Neural progenitor cell (in vitro differentiated cells): Measurements from ENCODE around the gene ISL2.
A peak's percentile ranks its signal among the peaks of the same experiment; 100 is the strongest.

Experiments
- CTCF ChIP-seq: fragments of 200-600 bp; sonication (generic); IDR thresholded peaks from 2 replicates; pipeline ENCODE4 v1.5.1; 2017; ENCODE audit warnings: antibody characterized with exemption, mild to moderate bottlenecking
- EZH2 ChIP-seq: fragments of 200-600 bp; sonication (generic); IDR thresholded peaks from 2 replicates; pipeline ENCODE4 v1.6.1; 2017; ENCODE audit warnings: antibody characterized with exemption, mild to moderate bottlenecking, moderate library complexity
- EZH2phosphoT487 ChIP-seq: fragments of 200-600 bp; sonication (generic); IDR thresholded peaks from 2 replicates; pipeline ENCODE4 v1.6.1; 2017; ENCODE audit warnings: antibody characterized with exemption

GRCh38 chr15:76340803-76341365 lies 4.3 kb downstream of the ISL2 start:
- TF ChIP-seq CTCF (peak; percentile 50), EZH2 (peak; percentile 61), EZH2phosphoT487 (peak; percentile 75)
